Globus pallidus (tissue), 1 donor: ENCODE results near the gene ELP4.

Experiments used
- DNase-seq: peaks from one replicate; pipeline ENCODE4 v3.0.0-alpha.2; 2015; ENCODE audit warnings: low spot score

ELP4 gene

GRCh38 chr11:31780078-31780477 is 270.5 kb downstream of the ELP4 start:
- no peak for DNase-seq

DNA sequence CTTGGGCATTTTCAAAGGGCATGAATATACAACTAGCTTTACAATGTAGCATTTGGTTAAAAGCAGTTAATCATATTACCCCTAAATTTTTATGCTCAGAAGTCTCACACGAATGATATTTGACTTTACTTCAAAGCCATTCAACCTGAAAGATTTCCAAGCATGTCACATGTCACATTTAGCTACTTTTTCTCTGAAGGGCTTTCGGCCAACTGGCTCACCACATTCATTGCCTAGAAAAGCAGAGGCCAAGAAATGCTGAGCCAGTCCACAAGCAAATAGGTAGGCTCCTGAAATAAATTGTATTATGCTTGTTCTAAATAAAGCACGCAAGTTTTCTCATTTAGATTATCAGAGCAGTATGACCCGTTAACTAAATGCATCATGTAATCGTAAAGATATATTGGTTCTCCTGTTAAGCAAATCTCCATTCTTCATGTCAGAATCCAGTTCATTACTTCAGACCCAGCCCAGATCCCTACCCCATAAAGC is 271.0 kb downstream of the ELP4 start:
- DNase-seq: no peak

DNA sequence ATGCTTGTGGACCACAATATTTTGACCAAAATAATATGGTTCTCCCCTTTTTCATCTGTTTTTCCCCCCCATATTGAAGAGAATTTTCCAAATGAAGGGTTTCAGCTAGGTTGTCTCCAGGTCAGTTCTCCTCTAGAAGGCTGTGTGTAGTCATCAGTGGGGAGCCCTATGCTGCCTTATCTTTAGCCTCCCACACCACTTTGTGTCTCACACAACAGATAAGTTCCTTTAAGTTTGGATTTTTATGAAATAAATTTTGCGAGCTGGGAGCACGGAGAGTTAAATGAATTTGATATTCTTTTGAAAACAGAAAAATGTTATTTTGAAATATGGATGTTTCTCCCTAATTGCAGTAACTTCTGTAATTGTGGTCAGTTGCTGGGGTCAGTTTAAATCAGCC is 272.7 kb downstream of the ELP4 start:
- DNase-seq: no peak

- no peak for DNase-seq
Observed at GRCh38 chr11:31783252-31783651, 273.7 kb downstream of the ELP4 start.

GRCh38 chr11:31784611-31785010 is 275.0 kb downstream of the ELP4 start:
- no peak for DNase-seq

- DNase-seq: no peak
Observed at GRCh38 chr11:31786996-31787685, 277.6 kb downstream of the ELP4 start.

DNA sequence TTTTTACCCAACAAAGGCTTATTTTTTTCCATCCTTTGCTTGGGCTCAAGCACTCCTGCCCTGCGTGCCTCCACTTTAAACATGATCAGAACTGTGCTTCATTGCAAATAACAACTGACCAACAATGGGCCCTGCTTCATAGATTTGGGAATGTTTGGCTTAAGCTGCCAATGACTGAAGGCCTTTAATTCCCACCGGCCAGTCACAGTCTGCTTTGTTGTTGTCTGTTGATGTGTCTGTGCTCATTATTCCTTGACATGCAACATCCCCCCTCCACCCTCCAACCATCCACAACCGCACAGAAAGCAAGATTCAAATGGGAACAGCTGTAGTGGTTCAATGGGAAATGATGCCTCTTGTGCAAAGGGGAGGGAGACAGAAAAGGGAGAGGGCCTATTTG is 278.5 kb downstream of the ELP4 start:
- no peak for DNase-seq

DNA sequence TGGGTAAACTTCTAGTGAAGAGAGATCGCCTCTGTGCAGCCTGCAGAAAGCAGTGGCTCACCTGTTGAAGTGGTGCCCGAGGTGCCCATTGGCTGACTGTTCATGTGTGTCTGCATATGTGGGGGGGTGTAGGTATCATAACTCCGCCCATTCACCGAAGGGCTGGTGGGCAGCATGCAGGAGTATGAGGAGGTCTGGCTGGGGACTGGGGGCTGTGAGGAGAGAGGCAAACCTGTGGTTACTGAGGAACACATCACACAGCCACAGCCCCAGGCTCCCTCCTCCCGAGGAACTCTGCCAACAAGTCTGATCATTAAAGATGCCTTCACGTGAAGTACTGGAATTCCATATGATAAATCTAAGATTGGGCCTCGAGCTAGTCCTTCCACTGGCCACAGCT is 281.1 kb downstream of the ELP4 start:
- no peak for DNase-seq

- DNase-seq: no peak
Observed at GRCh38 chr11:31792036-31792435, 282.5 kb downstream of the ELP4 start.

- no peak for DNase-seq
Observed at GRCh38 chr11:31792456-31792855, 282.9 kb downstream of the ELP4 start.

DNA sequence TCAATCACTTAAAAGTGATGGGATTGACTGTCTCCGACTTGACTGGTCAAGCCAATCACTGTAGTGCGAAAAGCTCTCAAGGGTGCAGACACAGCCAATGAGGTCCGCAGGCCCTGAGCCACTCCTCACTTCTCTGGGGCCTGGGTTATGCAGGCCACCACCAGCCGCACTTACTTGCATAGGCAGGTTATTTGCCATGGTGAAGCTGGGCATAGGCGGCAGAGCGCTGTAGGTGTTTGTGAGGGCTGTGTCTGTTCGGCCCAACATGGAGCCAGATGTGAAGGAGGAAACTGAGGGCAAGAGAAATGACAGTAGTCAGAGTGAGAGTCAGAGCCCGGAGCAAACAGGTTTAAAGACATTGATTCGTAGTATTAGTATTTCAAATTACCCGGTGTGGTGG is 283.7 kb downstream of the ELP4 start:
- no peak for DNase-seq

- DNase-seq: no peak
Observed at GRCh38 chr11:31794548-31794947, 285.0 kb downstream of the ELP4 start.

GRCh38 chr11:31795706-31796498 is 286.3 kb downstream of the ELP4 start:
- DNase-seq: no peak

GRCh38 chr11:31796499-31797189 is 287.1 kb downstream of the ELP4 start:
- no peak for DNase-seq

- DNase-seq: no peak
Observed at GRCh38 chr11:31797190-31798056, 287.9 kb downstream of the ELP4 start.

DNA sequence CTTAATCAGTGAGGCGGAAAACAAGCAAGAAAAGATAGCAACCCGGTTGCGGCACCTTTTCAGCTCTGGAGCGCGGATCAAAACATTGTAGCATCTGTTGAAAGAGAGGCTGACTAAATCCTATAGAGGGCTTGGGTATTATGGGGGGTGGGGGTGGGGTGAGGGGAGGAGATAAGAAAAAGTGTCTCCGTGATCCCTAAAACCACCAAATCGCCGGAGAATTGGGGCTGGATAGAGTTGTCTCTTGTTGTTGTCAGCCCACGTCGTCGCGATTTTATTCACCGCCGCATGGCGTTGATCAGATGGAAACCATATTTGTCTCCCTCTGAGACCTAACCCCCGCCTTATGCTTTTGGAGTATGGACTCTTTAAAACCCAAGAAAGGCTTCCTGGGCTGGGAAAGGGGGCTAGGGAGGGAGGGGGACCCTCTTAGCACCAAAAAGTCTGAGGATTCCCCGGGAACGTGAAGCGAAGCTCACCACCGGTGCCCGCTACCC is 288.5 kb downstream of the ELP4 start:
- DNase-seq: no peak

- no peak for DNase-seq
Observed at GRCh38 chr11:31798554-31799434, 289.2 kb downstream of the ELP4 start.

- DNase-seq: no peak
Observed at GRCh38 chr11:31799435-31800397, 290.1 kb downstream of the ELP4 start.
